HK-2 (cell line): Measurements from ENCODE around the gene ZNF85.
"Not testable (repeated sequence)": the region's sequence is repeated elsewhere in the genome, so short reads cannot be mapped to it uniquely, and the experiment has no call there.

Experiments
- DNase-seq: peaks from one replicate; pipeline ENCODE4 v3.0.0-alpha.2; 2018; ENCODE audit not compliant: unreplicated experiment

The ZNF85 gene

DNA sequence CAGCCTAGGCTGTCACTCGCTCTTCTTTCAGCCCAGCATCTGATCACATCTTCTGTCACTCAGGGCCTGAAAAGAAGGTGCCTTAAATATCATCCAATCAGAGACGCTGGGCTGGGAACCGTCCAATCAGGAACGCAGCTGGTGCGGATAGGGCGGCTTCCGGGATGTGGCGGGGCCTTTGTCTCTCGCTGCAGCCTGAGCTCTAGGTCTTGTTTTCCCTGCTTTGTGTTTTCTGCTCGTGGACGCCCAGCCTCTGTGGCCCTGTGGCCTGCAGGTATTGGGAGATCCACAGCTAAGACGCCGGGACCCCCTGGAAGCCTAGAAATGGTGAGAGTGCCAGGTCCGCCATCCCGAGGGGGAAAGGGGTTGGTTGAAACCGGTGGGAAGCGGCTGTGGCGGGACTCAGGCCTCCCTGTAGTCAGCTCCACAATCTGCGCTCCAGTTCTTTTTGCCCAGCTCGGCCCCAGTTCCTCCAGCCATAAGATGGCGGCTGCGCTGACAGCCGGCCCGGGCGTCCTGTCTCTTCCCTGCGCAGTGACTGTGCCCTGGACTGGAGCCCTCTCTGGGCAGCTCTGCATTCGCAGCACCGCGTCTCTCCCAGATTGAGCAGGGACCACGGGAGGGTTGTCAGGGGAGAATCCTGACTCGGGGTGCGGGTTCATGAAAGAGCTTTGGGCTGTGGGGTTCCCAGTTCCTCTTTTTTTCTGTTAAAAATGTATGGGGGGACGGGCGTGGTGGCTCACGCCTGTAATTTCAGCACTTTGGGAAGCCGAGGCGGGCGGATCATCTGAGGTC is at the start of gene ZNF85:
TSS of gene ZNF85 (plus strand) at position 175 of the 795 bp plus-strand sequence. CDS start at position 325, 150 bp downstream.
- peak; percentile 95 for DNase-seq

DNA sequence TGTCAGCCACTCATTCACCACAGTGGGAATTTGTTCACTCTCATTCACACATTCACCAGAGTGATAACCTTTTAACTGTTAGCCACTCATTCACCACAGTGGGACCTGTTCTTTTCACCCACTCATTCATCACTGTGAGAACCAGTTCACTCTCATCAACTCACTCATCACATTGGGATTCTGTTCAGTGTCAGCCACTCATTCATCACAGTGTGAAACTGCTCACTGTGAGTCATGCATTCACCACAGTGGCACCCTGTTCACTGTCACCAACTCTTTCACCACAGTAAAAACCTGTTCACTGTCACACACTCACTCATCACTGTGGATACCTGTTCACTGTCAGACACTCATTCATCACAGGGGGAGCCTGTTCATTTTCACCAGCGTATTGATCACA is 43.5 kb upstream of the ZNF85 start:
- no peak for DNase-seq

DNA sequence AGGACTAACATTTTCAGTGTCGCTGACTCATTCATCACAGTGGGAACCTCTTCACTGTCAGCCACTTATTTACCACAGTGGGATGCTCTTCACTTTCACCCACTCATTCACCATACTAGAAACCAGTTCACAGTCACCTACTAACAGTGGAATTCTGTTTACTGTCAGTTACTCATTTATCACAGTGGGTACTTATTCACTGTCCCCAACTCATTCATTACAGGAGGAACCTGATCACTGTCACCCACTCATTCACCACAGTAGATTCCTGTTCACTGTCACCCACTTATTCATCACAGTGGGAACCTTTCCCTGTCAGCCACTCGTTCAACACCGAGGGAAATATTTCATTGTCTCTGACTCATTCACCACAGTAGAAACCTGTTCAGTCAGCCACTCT is 10.1 kb upstream of the ZNF85 start:
- no peak for DNase-seq

DNA sequence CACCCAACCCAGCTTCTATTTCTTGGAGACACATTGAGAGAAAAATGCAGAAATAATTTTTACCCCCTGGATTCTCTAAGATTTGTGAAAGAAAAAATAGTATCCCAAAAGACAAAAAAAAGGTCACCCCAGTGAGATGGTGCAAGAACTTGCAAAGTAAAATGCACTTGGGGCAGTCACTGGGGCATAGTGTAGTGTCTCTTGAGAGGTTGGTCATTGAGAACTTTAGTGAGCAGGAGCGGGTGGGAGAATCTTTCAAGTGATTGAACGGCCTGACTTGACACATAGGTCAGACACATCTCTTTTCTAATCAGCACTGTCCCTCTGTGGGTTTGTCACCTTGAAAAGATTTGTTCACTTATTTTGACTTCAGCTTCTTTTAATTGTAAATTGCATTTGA is 2.4 kb downstream of the ZNF85 start:
- DNase-seq: no peak

DNA sequence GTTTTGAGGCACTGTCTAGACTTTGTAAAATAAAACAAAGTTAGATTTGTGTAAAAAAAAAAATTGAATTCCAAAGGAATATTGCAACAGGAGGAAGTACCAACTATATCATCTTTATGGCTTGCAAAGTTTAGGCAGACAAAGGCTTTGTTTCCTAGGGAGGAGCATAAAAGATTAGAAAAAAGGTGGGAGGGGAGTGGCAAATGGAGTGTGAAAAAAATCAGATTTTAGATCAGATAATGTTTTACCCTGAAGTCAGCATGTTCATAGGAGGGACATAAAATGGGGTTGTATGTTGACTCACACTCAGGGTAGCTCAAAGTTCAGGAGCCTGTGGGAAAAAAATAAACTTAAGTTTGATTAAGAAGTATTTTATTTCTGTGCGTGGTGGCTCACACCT is 3.7 kb downstream of the ZNF85 start:
- no peak for DNase-seq

DNA sequence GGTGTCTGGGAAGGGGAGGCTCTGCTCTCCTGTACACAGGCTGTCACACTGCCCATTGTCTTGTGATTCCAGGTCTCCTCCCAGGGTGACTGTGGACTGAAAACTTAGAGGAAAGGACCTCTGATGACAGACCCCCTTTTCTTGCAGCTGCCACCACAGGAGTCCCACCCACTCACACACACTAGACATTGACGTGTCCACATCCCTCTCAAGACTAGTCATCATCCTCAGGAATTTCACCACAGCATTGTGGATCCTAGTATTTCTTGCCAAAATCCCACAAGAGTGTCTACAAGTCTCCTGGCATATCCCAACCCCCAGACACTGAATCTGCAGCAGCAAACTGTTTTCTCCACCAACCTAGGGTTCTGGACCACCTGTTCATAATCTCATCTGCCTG is 5.3 kb downstream of the ZNF85 start:
- DNase-seq: no peak

DNA sequence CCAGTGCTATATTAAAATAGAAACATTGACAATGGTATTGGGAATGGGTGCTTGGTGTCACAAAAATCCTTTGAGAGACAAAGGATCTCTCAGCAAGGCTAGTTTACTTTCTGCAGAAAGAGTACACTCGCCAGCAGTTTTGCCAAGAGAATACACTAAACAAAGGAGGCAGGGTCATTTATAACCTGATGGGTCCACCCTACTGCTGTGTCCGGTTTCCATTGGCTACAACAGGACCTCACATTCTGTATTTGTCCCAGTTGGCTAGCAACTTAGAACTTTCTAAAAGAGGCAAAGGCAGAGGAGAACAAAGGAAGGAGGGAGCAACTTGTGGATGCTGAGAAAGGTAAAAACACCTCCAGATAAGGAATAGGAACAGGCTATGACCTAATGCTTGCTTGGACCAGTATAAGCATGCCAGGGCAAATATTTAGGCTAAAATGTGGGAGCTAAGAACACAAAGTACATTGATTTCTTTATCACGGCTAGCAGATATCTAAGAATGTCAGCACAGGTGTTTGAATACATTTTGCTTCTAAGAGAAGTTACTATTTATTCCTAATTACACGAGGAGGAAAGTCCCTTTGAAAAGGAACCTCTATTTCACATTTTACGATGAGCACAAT is 13.4 kb downstream of the ZNF85 start:
- DNase-seq: not testable (repeated sequence)

DNA sequence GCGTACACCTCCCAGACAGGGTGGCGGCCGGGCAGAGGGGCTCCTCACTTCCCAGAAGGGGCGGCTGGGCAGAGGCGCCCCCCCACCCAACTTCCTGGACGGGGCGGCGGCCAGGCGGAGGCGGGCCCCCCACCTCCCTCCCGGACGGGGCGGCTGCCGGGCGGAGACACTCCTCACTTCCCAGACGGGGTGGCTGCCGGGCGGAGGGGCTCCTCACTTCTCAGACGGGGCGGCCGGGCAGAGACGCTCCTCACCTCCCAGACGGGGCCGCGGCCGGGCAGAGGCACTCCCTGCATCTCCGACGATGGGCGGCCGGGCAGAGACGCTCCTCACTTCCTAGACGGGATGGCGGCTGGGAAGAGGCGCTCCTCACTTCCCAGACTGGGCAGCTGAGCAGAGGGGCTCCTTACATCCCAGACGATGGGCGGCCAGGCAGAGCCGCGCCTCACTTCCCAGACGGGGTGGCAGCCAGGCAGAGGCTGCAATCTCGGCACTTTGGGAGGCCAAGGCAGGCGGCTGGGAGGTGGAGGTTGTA is 29.6 kb downstream of the ZNF85 start:
- DNase-seq: not testable (repeated sequence)

DNA sequence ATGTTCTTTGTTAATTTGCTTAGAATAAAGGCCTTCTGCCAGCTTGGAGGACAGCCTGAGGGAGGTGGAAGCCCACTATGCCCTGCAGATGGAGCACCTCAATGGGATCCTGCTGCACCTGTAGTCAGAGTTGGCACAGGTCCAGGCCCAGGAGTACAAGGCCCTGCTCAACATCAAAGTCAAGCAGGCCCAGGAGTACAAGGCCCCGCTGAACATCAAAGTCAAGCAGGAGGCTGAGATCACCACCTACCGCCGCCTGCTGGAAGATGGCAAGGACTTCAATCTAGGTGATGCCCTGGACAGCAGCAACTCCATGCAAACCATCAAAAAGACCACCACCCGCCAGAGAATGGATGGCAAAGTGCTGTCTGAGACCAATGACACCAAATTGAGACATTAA is 41.7 kb downstream of the ZNF85 start:
- DNase-seq: no peak

DNA sequence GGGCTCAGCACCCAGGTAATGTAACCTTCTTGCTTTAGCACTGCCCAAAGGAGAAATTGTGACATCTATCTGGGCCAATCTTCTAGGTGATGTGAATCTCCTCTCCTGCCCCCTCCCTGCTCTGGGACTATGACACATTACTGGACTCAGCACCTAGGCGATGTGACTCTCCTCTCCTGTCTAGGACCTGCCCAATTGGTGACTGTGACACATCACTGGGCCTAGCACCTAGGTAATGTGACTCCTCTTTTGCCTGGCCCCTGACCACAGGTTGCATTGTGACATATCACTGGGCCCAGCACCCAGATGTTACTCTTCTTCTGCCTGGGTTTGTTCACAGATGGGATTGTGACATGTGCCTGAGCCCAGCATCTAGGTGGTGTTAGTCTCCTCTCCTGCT is 45.0 kb downstream of the ZNF85 start:
- no peak for DNase-seq

DNA sequence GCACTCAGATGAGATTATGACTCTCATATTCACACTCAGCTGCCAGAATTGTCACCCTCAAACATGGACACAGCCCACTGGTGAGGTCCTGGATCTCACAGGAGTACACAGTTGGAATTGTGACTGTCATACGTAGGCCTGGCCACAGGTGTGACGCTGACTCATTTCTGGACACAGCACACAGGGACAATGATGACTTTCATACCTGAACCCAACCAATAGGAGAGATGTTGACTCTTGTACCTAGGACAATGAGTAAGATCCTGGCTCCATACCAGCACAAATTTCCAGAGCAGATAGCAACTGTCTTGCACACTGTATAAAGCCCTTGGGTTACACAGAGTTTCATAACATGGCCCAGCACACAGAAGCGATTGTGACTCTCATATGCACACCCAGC is 46.4 kb downstream of the ZNF85 start:
- DNase-seq: no peak

DNA sequence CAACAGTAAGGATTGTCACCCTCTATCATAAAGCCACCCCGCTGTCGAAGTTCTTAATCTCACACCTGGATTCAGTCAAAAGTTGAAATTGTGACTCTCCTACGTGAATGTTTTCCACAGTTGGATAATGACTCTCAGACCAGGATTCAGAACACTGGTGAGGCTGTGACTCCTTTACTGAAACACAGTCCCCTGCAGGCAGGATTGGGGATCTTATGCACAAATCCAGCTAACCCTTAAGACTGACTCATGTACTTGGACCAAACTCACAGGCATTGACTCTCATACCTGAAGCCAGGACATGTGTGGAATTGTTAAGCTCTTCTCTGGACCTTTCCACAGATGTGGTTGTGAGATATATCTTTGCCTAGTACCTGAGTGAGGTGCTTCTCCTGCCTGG is 46.8 kb downstream of the ZNF85 start:
- DNase-seq: no peak

DNA sequence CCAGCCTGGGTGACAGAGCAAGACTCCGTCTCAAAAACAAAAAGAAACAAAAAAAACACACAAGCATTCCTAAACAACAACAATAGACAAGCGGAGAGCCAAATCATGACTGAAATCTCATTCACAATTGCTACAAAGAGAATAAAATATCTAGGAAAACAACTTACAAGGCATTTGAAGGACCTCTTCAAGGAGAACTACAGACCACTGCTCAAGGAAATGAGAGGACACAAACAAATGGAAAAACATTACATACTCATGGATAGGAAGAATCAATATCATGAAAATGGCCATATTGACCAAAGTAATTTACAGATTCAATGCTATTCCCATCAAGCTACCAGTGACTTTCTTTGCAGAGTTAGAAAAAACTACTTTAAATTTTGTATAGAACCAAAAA is 69.7 kb downstream of the ZNF85 start:
- not testable (repeated sequence) for DNase-seq

DNA sequence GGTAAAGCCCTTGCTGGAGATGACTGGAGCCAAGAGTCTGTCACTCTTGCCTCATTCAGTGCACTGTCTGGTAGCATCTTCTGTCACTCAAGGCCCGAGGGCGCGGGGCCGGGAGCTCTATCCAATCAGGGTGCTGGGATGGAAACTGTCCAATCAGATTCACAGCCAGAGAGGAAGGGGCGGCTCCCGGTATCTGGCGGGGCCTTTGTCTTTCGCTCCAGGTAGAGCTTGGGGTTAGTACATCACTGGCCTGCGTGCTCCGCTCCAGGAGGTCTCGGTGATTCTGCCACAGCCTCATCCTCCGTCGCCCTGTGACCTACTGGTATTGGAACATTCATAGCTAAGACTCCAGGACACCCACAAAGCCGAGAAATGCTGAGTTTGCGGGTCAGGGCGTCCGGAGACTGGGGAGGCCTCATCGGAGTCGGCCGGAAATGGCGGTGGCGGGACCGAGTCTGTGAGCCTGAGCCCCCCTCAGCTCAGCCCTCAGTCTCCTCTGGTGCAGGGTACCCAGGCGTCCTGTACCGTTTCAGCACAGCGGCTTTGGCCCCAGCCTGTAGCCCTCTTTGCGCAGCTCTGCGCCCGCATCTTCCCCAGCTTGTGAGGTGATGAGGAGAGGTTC is 76.8 kb downstream of the ZNF85 start:
- DNase-seq: peak; percentile 71
